SH-SY5Y (cell line): Measurements from ENCODE around the gene DDX43.

ENCODE experiments used
- GATA2 ChIP-seq: IDR thresholded peaks from 2 replicates; pipeline ENCODE4 v1.6.1; 2011; ENCODE audit warnings: mild to moderate bottlenecking, low read depth, low read length
- GATA3 ChIP-seq: IDR thresholded peaks from 2 replicates; pipeline ENCODE4 v1.6.1; 2011; ENCODE audit warnings: low read depth, mild to moderate bottlenecking, low read length, moderate library complexity

DNA sequence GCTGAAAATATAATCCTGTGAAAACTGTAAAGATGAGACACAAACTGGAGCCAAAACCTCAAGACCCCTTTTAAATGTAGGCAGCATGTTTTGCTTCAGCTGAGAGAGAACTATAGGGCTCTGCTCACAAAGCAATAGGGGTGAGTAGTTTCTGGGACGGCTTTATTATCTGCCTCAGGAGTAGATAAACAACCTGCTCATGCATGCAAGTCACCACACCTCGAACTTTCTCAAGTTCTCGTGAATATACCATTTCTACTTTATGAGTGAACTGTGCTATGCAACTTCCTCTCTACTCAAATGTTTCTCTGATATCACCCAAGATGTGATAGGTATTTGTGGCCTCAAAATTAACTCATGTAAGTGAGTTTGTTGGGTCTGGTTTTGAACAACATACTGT is 17.4 kb upstream of the DDX43 start:
- TF ChIP-seq GATA3 (no peak), GATA2 (no peak)
